ENCODE results near the gene AKAP13. TPM values are rescaled to one million over a fixed set of nuclear protein-coding genes. Genes with fewer than 3 reads are reported as not detected.

AKAP13 gene
- total RNA-seq, 1 donor from 2014 or later, result 196 TPM

GRCh38 chr15:85592148-85592547 is 211.7 kb downstream of the AKAP13 start:
- DNase-seq (ENCODE audit: low spot score), result peak; percentile 74

- no peak for DNase-seq (ENCODE audit: low spot score)
Measured at GRCh38 chr15:85593809-85594445, 213.5 kb downstream of the AKAP13 start.

- DNase-seq (ENCODE audit: low spot score), result no peak
Measured at GRCh38 chr15:85595804-85596536, 215.6 kb downstream of the AKAP13 start.

- DNase-seq (ENCODE audit: low spot score), result no peak
Measured at GRCh38 chr15:85597155-85597815, 216.9 kb downstream of the AKAP13 start.

GRCh38 chr15:85598219-85598618 is 217.8 kb downstream of the AKAP13 start:
- DNase-seq (ENCODE audit: low spot score), result peak; percentile 35

- peak; percentile 48 for DNase-seq (ENCODE audit: low spot score)
Measured at GRCh38 chr15:85598718-85599398, 218.5 kb downstream of the AKAP13 start.

GRCh38 chr15:85600001-85600400 is 219.6 kb downstream of the AKAP13 start:
- DNase-seq (ENCODE audit: low spot score), result no peak

- no peak for DNase-seq (ENCODE audit: low spot score)
Measured at GRCh38 chr15:85603160-85603559, 222.8 kb downstream of the AKAP13 start.

GRCh38 chr15:85603703-85604102 is 223.3 kb downstream of the AKAP13 start:
- DNase-seq (ENCODE audit: low spot score), result no peak

- no peak for DNase-seq (ENCODE audit: low spot score)
Measured at GRCh38 chr15:85604194-85604593, 223.8 kb downstream of the AKAP13 start.

GRCh38 chr15:85606738-85607137 is 226.3 kb downstream of the AKAP13 start:
- DNase-seq (ENCODE audit: low spot score), result no peak

- no peak for DNase-seq (ENCODE audit: low spot score)
Measured at GRCh38 chr15:85607141-85607806, 226.9 kb downstream of the AKAP13 start.

GRCh38 chr15:85607842-85608241 is 227.4 kb downstream of the AKAP13 start:
- DNase-seq (ENCODE audit: low spot score), result peak; percentile 64

- no peak for DNase-seq (ENCODE audit: low spot score)
Measured at GRCh38 chr15:85609492-85609891, 229.1 kb downstream of the AKAP13 start.

GRCh38 chr15:85611361-85611760 is 231.0 kb downstream of the AKAP13 start:
- no peak for DNase-seq (ENCODE audit: low spot score)

- DNase-seq (ENCODE audit: low spot score), result peak; percentile 86
Measured at GRCh38 chr15:85614059-85614458, 233.7 kb downstream of the AKAP13 start.

- peak; percentile 53 for DNase-seq (ENCODE audit: low spot score)
Measured at GRCh38 chr15:85615930-85616329, 235.5 kb downstream of the AKAP13 start.

GRCh38 chr15:85616549-85617110 is 236.2 kb downstream of the AKAP13 start:
- peak; percentile 62 for DNase-seq (ENCODE audit: low spot score)

- no peak for DNase-seq (ENCODE audit: low spot score)
Measured at GRCh38 chr15:85618228-85618505, 237.8 kb downstream of the AKAP13 start.

GRCh38 chr15:85618956-85619491 is 238.6 kb downstream of the AKAP13 start:
- DNase-seq (ENCODE audit: low spot score), result peak; percentile 96

- no peak for DNase-seq (ENCODE audit: low spot score)
Measured at GRCh38 chr15:85619992-85620689, 239.7 kb downstream of the AKAP13 start.

All from umbilical cord (tissue), 2 donors.